Measurements from ENCODE around the gene ZNF697.

GRCh38 chr1:119664067-119664466 lies 16.0 kb upstream of the ZNF697 start:
- no peak for TF ChIP-seq CTCF (IDR thresholded peaks at IDR 0.05; ENCODE audit: insufficient read depth, low read length, poor library complexity, severe bottlenecking)
- no peak for TF ChIP-seq EZH2phosphoT487 (conservative IDR thresholded peaks at IDR 0.05; ENCODE audit: low read length)

Measured in SU-DHL-6 (cell line).